DOHH2 (cell line): Measurements from ENCODE around the gene ANXA3.

ENCODE experiments used
- H3F3A ChIP-seq: fragments of 200-600 bp; sonication (generic), shearing (Covaris generic); 2 replicates; pipeline ENCODE4 v1.6.0; 2016; ENCODE audit warnings: antibody characterized with exemption, mild to moderate bottlenecking; ENCODE audit not compliant: control insufficient read depth, insufficient read depth
- H3K27ac ChIP-seq: fragments of 200-600 bp; sonication (generic); 2 replicates; pipeline ENCODE4 v1.5.1; 2014; ENCODE audit warnings: low read depth, mild to moderate bottlenecking, low read length, moderate library complexity
- H3K27me3 ChIP-seq: fragments of 200-600 bp; sonication (generic); 2 replicates; pipeline ENCODE4 v1.6.1; 2014; ENCODE audit warnings: mild to moderate bottlenecking, low read length, mixed read lengths; ENCODE audit not compliant: control insufficient read depth
- H3K36me3 ChIP-seq: fragments of 200-600 bp; sonication (generic); 2 replicates; pipeline ENCODE4 v1.6.1; 2014; ENCODE audit warnings: mild to moderate bottlenecking, low read length, moderate library complexity, mixed read lengths; ENCODE audit not compliant: control insufficient read depth
- H3K4me1 ChIP-seq: fragments of 200-600 bp; sonication (generic); 2 replicates; pipeline ENCODE4 v1.6.1; 2014; ENCODE audit warnings: mild to moderate bottlenecking, low read length, mixed read lengths; ENCODE audit not compliant: control insufficient read depth
- H3K4me2 ChIP-seq: fragments of 200-600 bp; sonication (generic); 2 replicates; pipeline ENCODE4 v1.6.0; 2014; ENCODE audit warnings: mild to moderate bottlenecking, low read length, moderate library complexity
- H3K4me3 ChIP-seq: fragments of 200-600 bp; sonication (generic); 2 replicates; pipeline ENCODE4 v1.5.1; 2014; ENCODE audit warnings: mild to moderate bottlenecking, low read length, mixed read lengths
- H3K79me2 ChIP-seq: fragments of 200-600 bp; sonication (generic); 2 replicates; pipeline ENCODE4 v1.6.1; 2014; ENCODE audit warnings: mild to moderate bottlenecking, low read length, mixed read lengths; ENCODE audit not compliant: control insufficient read depth
- H3K9me2 ChIP-seq: fragments of 200-600 bp; sonication (generic); replicated peaks from 2 replicates; pipeline ENCODE4 v1.6.1; 2014; ENCODE audit warnings: mild to moderate bottlenecking, low read length, mixed read lengths; ENCODE audit not compliant: control insufficient read depth
- H3K9me3 ChIP-seq: fragments of 200-600 bp; sonication (generic); 2 replicates; pipeline ENCODE4 v1.6.1; 2014; ENCODE audit warnings: antibody characterized with exemption, low read length, mixed read lengths; ENCODE audit not compliant: control insufficient read depth, insufficient read depth
- H4K20me1 ChIP-seq: fragments of 200-600 bp; sonication (generic); 2 replicates; pipeline ENCODE4 v1.6.0; 2014; ENCODE audit warnings: low read depth, mild to moderate bottlenecking, antibody characterized with exemption, low read length, moderate library complexity; ENCODE audit not compliant: control insufficient read depth, insufficient read depth
- EZH2phosphoT487 ChIP-seq: fragments of 200-600 bp; sonication (generic); IDR thresholded peaks from 2 replicates; pipeline ENCODE4 v1.6.1; 2017; ENCODE audit warnings: borderline replicate concordance, mild to moderate bottlenecking, antibody characterized with exemption, low read length, moderate library complexity, mixed read lengths
- TF ChIP-seq, protein P1 (sequence below): fragments of 200-600 bp; sonication (generic); IDR thresholded peaks from one replicate; pipeline ENCODE4 v1.5.1; 2014; ENCODE audit warnings: antibody characterized with exemption, mild to moderate bottlenecking, low read depth, low read length; ENCODE audit not compliant: poor library complexity, severe bottlenecking

ANXA3 gene

DNA sequence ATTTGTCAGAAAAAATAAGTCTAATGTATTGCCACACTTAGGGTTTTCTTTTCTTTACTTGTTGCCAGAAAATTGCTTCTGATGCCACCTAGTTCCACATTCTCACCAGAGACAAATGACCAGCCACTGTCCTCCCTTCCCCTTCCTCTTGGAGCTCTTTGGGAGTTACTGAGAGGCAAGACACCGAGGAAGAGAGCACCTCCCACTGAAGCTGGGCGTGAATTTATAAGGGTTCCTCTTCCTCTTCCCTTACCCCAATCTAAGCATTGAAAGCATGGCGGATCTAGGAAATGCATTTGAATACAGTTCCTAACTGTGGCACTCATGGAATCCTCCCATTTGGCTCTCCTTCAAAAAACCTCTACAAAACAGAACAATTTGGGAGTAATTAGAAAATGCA is 30.0 kb downstream of the ANXA3 start:
- no peaks in the 10 kb centered on the region for H4K20me1 ChIP-seq
- no peaks in the 10 kb centered on the region for H3F3A ChIP-seq
- no peaks in the 10 kb centered on the region for H3K9me2 ChIP-seq
- TF ChIP-seq, protein P1, sequence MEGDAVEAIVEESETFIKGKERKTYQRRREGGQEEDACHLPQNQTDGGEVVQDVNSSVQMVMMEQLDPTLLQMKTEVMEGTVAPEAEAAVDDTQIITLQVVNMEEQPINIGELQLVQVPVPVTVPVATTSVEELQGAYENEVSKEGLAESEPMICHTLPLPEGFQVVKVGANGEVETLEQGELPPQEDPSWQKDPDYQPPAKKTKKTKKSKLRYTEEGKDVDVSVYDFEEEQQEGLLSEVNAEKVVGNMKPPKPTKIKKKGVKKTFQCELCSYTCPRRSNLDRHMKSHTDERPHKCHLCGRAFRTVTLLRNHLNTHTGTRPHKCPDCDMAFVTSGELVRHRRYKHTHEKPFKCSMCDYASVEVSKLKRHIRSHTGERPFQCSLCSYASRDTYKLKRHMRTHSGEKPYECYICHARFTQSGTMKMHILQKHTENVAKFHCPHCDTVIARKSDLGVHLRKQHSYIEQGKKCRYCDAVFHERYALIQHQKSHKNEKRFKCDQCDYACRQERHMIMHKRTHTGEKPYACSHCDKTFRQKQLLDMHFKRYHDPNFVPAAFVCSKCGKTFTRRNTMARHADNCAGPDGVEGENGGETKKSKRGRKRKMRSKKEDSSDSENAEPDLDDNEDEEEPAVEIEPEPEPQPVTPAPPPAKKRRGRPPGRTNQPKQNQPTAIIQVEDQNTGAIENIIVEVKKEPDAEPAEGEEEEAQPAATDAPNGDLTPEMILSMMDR = no peak
- no peak for TF ChIP-seq EZH2phosphoT487
- no peaks in the 10 kb centered on the region for H3K36me3 ChIP-seq
- no peak overlapping the region for H3K27ac ChIP-seq
- no peaks in the 10 kb centered on the region for H3K9me3 ChIP-seq
- H3K79me2 ChIP-seq = no peaks in the 10 kb centered on the region
- peaks cover 8% of the 10 kb centered on the region; the same call in 1 of the 2 replicates for H3K4me1 ChIP-seq
- H3K4me3 ChIP-seq = no peak overlapping the region
- H3K27me3 ChIP-seq = no peaks in the 10 kb centered on the region
- H3K4me2 ChIP-seq = no peak overlapping the region

DNA sequence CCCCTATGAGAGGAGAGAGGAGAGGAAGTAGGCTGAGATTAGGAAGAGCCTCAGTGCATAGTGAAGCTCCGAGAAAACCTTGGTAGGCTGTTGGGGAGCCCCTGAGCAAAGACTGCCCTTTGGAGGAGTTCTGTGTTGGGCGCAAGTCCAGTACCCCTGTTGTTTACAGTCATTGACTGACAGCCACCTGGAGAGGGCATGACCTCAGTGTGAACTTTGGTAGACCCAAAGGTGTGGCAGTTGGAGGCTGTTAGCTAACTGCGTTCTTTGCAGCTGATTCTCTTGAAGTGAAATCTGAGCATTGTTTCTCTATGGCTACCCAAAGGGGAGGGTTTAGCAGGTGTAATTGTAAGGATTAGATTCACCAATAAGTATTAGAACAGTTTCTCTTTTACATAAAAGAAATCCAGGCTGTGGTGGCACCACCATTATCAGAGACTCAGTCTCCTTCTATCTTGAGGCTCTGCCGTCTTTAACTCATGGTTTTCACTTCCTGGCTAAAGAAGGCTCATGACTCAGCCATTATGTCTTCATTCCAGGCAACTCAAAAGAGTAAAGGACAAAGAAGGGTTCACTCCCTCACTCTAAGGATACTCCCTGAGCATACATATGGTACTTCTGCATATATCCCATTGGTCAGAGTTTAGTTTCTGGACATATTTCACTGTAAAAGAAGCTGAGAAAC is 33.4 kb downstream of the ANXA3 start:
- no peak overlapping the region for H3K4me2 ChIP-seq
- H3K9me2 ChIP-seq = no peaks in the 10 kb centered on the region
- no peaks in the 10 kb centered on the region for H3K79me2 ChIP-seq
- H4K20me1 ChIP-seq = no peaks in the 10 kb centered on the region
- TF ChIP-seq EZH2phosphoT487 = no peak
- TF ChIP-seq, protein P1 = no peak
- H3K27me3 ChIP-seq = no peaks in the 10 kb centered on the region; the same call in none of the 2 replicates
- no peaks in the 10 kb centered on the region for H3K36me3 ChIP-seq
- no peak overlapping the region for H3K4me3 ChIP-seq
- H3F3A ChIP-seq = no peaks in the 10 kb centered on the region
- H3K27ac ChIP-seq = no peak overlapping the region
- peaks cover 8% of the 10 kb centered on the region; the same call in 1 of the 2 replicates for H3K4me1 ChIP-seq
- no peaks in the 10 kb centered on the region for H3K9me3 ChIP-seq

DNA sequence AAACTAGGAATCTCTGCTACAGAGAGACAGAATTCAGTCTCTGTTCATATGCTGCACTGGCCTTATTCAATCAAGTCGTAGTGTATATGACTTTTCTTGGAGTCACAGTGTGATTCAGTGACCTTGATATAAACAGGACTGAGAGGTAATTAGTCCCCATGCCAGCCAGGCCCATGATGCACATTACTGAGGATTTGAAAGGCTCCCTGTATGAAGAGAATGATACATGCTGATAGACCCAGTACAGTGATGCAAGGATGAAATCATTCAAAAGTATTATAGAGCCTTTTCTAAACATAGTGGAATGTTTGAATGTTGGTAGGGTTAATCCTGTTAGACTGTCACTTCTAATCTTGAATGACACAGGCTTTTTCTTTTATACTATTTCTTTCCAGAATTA is 34.1 kb downstream of the ANXA3 start:
- Histone ChIP-seq H3K4me3 (no peak overlapping the region), H3K36me3 (no peaks in the 10 kb centered on the region), H3K27me3 (no peaks in the 10 kb centered on the region; the same call in none of the 2 replicates), H3K9me3 (no peaks in the 10 kb centered on the region), H3K4me2 (no peak overlapping the region), H3K27ac (no peak overlapping the region), H3K4me1 (peaks cover 8% of the 10 kb centered on the region; the same call in 1 of the 2 replicates), H3K79me2 (no peaks in the 10 kb centered on the region), H3K9me2 (no peaks in the 10 kb centered on the region), H4K20me1 (no peaks in the 10 kb centered on the region), H3F3A (no peaks in the 10 kb centered on the region)
- TF ChIP-seq, protein P1 = no peak
- no peak for TF ChIP-seq EZH2phosphoT487
